ENCODE results near the gene USP38.
"Not testable (repeated sequence)": the region's sequence is repeated elsewhere in the genome, so short reads cannot be mapped to it uniquely, and the experiment has no call there.

USP38 gene

DNA sequence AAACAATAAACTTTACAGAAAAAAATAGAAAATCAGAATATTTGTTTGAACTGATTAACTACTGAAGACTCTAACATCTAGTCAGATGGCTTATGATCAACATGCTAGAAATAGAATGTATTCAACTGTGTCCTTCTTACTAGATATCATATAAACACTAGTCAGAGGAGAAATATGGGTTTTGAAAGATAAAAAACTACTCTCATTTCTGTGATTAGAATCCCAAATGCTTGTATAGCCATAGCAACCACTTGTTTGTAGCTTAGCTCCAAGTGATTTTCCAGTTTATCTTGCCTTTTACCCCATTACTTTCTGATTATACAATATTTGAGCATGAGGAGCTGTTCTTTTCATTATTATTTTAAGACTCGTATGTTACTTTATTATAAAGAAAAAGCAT, 31.2 kb downstream of the USP38 start:
- no peak for DNase-seq (ENCODE audit: low spot score)

DNA sequence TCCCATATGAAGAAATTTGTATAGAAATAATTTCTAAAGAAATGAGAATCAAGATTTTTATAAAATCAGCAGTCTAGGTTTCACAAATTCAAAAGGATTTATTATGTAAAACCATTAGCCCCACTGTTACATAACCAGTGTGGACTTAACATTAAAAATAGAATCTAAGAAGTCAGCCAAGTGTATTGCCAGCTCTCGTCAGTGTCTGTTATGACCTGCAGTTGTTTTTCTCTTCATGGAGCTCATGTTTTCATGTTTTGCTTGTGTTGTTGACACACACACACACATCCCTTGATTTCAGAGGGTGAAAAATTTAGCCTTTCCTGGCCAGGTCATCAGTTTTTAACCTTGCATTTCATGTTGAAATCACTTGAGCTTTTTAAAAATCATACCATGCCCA, 39.5 kb downstream of the USP38 start:
- no peak for DNase-seq (ENCODE audit: low spot score)

DNA sequence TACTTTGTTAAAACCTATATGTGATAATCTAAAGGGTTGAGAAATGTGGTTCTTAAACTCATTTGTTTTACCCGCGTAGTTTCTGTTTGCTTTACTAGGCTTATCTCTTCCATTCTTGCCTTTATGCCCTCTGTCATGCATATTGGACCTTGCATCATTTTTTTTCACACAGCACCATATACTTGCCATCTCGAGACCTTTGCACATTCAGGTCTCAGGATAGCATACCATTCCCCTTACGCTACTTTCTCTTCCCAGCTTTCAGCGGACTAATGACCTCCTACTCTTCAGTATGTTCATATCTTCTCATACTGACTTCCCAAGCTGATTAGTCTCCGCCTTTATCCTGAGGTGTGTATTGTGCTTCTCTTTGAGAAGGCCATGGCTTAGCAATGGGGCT, 40.5 kb downstream of the USP38 start:
- DNase-seq (ENCODE audit: low spot score): no peak

DNA sequence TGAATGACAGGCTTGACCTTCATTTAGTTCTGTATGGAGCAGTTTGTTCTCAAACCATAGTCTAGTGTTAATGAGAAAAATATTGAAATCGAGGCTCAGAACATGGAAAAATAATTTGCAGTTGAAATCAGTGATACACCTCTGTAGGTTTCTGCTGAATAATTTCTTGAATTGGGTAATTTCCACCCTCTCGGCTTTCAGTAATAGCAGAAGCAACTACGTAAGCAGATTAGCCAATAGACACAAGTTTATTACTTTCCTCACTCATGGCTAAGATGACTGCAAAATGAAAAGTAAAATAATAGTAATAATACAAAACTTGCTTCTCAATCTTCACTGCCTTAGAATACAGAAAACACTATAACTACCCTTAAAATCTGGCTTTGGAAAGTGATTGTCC, 46.0 kb downstream of the USP38 start:
- no peak for DNase-seq (ENCODE audit: low spot score)

DNA sequence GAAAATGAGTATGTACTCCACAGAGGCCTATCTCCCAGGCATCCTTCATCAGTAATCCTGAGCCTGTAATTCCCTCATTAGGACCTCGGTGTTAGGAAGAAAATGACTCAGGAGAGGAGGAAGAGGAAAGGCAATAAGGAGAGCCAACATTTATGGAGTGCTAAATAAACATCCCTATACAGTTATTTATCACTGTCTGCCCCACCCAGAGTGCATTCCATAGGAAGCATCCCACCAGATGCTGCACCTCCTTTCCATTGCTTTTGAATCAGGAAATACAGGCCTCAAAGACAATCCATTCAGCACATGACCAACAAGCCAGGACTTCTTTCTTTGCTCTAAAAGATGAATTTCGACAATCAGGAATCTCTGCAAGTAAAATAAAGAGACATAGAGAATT, 47.6 kb downstream of the USP38 start:
- DNase-seq (ENCODE audit: low spot score): no peak

DNA sequence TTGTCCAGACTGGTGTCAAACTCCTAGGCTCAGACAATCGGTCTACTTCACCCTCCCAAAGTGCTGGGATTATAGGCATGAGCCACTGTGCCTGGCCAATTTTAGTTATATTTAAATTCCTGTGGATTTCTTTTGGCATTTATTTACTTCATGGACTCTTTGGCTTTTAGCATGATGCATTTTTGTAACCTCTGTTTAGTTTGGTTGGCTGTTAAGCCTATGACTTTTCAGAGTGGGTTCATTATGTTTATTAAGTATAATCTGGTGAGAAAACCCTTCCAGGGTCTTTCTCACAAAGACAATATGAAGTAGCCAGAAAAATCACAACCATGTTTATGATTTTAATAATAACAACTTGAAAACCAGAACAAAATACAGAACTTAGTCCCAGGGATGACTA, 49.4 kb downstream of the USP38 start:
- no peak for DNase-seq (ENCODE audit: low spot score)

DNA sequence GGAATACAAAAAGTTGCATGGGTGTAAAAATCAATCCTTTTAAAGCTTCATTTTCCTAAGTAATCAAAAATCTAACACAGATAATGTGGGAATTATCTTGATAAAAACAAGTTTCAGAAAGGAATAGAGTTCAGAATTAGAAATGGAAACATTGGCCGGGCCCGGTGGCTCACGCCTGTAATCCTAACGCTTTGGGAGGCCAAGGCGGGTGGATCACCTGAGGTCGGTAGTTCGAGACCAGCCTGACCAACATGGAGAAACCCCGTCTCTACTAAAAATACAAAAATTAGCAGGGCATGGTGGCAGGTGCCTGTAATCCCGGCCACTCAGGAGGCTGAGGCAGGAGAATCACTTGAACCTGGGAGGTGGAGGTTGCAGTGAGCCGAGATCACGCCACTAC, 52.5 kb downstream of the USP38 start:
- DNase-seq (ENCODE audit: low spot score): not testable (repeated sequence)

DNA sequence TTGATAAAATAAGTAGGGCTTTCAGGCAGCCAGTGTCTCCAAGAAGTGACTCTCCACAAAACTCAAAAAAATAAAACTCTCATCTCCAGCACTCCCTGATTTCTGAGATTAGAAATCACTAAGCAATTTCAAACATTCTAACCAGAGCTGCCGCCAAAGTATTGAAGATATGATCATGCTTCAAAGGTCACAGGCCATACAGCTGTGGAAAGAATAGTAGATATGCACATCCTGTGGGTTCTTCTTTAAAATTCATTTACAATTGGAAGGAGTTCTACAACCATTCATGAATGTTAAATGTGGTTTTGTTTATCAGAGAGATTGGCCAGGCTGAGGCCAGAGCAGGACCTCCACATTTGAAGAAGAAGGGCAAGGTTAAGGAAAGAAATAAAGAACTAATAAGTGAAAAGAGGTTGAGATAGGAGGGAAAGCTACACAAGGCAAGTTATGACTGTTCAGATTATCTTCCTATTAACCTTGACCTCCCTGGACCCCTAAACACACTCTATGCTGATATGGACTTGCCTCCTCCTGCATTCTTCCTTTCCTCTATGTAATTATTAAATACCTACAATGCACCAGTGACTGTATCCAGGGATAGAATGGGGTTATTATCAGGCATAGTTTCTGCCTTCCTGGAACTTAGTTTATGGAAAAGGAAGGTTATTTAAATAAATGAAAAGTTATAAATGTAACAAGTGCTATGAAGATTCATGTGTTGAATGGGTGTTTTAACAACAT, 56.4 kb downstream of the USP38 start:
- no peak for DNase-seq (ENCODE audit: low spot score)

DNA sequence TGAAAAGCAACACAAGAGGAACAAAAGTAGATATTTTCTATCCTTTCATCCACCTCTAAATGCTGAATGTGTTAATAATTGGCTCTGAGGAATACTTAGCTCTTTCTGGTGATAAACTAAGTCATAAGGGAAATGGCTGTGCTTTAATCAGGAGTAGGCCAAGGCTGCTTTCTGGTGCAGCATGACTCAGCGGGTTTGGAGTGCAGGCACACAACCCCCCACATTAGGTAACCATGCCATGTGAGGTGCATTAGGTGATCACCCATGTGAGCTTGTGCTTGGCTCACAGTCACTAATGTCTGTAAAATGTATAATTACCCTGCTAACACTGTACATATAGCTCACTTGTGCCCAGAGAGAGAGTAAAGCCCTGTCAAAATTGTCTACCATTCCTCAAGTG, 57.2 kb downstream of the USP38 start:
- no peak for DNase-seq (ENCODE audit: low spot score)

DNA sequence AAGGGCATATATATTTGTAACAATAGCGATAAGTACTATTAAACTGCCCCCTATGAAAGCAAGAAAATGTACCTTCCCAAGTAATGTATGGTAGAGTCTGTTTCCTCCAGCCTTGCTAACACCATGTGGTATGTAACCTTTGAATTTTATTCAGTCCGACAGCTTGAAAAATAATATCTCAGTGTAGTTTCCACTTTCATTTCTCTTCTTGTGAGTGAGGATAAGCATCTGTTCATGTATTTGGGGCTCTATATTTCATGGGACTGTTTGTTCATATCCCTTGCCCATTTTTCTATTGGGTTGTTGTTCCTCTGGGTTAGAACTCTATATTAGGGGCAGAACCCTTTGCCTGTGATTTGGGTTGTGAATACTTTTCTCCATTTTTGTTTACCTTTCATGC, 58.3 kb downstream of the USP38 start:
- no peak for DNase-seq (ENCODE audit: low spot score)

DNA sequence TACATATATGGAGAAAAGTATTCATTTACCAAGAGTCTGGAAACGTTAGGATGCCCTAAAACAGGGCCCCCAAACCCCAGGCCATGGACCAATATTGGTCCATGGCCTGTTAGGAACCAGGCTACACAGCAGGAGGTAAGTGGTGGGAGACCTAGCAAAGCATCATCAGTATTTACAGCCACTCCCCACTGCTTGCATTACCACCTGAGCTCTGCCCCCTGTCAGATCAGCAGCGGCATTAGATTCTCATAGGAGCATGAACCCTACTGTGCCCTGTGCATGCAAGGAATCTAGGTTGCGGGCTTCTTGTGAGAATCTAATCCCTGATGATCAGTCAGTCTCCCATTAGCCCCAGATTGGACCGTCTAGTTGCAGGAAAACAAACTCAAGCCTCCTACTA, 62.3 kb downstream of the USP38 start:
- no peak for DNase-seq (ENCODE audit: low spot score)

DNA sequence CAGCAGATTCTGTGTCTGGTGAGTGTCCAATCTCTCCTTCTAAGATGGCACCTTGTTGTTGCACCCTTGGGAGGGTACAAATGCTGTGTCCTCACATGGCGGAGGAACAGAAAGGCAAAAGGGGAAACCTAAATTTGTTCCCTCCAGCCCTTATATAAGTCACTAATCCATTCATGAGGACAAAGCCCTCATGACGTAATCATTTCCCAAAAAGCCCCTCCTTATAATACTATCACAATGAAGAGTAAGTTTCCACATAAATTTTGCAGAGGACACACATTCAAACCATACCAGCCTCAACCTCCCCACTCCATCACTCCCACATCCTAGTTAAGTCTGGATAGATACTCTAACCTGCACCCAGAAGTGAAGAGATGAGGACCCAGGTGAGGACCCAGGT, 63.1 kb downstream of the USP38 start:
- no peak for DNase-seq (ENCODE audit: low spot score)

DNA sequence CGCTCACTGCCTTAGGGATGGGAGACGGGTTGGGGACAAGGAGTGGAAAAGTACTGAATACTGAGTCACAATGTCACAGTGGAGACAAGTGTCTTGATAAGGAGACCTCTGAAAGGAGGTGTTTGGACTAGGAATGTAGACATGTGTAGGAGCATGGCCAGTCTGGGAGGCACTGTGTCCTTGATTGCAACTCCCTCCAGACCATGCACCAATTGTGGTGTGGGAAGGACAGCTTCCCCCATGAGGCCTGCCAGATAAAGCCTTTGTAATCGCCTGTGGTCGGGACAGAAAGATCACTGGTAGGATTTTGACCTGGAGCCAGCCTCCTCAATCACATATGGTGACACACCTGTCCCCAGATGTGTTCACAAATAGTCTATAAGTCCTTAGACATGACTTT, 64.1 kb downstream of the USP38 start:
- no peak for DNase-seq (ENCODE audit: low spot score)

DNA sequence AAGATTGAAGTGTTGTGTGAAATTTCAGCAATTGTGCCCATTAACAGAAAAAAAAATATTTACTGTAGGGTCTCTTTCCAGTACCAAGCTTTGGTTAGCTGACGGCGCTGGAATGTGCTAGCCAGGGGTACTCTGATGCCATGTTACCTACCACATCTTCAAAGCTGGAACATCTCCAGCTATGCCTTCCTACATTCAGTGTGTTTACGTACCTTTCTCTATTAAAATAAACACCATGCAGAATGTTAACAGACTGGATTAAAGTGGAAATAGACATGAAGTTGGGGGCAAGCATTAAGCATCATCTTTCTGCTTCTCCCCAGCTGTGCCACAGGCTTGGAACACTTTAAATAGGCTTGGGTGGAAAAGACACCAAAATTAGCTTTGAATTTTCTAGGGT, 65.9 kb downstream of the USP38 start:
- no peak for DNase-seq (ENCODE audit: low spot score)

DNA sequence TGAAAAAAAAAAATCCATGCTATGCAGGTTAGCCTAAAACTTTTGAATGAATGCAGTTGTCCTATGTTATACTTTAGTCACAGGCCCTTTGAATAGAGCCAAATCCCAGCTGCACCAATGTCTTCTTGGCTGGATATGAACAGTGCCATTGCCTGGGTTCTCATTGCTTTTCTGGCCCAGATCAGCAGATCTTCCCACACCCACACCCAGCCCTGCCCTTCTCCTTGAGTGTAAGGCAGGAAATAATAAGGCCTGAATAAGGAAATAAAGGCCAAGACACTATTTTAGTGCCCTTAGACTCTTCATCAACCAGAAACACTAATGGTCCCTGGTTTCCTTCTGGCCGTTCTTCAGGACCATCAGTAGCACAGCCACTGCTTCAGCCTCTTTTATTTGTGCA, 66.6 kb downstream of the USP38 start:
- DNase-seq (ENCODE audit: low spot score): no peak

DNA sequence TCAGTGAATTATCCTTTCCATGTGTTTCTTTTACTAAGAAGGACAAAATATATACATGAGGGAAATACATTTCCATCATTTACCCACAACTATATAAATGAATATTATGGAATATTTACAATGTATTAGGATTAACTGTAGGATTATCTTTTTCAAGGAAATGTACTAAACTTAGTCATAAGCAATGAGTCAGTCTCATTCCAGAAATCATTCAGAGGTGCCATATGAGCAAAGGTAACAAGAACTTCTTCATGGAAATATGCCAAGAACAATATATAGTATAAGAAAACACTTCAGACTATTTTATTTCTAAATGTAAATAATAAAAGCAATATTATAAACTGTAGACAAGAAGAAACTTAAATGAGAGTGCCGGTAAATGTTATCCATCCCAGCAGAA, 67.1 kb downstream of the USP38 start:
- no peak for DNase-seq (ENCODE audit: low spot score)

DNA sequence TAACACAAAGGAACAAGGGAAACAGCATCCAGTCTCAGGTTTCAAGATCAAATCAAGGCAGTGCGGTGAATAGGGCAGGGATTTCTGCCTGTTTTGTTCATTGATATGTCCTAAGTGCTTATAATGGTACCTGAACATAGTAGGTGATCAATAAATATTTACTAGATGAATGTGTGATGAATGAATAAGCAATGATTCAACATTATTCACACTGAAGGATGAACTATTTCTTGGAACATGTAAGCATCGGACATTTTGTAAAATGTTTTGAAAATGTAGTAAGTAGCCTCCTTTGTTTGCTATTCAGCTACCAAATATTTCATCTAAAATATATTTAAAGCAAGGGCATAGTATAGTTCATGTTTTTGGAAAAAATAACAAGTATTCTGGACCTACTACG, 67.8 kb downstream of the USP38 start:
- DNase-seq (ENCODE audit: low spot score): no peak

DNA sequence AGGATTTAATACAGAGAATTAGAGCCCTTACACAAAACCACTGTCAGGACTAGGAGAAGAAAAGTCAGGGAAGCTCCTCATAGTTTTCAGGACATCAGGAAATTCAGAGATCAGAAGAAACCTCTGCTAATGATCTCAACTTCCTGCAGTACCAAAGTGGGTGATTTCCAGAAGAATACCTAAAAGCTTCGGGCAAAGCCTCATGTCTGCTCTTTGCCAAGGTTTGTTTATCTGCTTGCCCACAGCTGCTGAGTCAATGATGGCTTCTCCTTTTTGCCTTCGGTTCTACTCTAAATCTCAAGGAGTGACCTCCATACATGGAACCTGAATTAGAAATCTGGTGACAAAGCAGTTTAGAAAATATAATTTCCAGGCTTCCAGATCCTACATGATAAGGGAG, 68.4 kb downstream of the USP38 start:
- no peak for DNase-seq (ENCODE audit: low spot score)

DNA sequence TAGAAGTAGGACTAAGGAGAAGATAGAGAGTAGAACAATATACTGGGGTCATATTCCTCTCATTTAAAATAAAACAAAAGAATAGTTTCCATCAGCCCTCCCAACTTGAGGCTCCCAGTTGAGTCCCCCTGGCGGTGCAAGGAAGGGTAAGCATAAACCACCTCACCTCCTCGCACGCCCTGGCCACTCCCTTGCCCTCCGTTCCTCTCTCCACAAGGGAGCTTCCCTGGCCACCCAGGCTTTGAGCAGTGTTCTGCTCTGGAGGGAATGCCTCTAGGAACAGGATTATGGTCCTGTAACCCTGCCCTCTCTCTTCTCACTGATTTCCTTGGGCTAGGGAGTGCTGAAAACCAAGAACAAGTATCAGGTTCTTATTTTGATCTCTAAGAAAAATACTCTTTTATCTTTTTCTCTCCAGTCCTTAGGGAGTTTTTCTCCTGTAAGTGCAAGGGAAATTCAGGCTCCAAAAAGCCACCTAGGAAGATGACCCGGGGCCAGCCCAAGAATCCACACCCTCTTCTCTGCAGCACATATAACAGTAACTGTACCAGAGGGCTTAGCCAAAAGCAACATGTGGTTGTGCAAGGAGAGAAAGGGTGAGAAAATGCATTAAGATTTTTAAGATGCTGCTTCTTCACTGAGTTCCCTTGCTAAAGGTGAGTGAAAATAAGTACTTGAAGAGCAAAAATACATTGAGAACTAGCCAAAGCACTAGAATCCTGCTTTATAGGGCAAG, 69.9 kb downstream of the USP38 start:
- DNase-seq (ENCODE audit: low spot score): no peak

DNA sequence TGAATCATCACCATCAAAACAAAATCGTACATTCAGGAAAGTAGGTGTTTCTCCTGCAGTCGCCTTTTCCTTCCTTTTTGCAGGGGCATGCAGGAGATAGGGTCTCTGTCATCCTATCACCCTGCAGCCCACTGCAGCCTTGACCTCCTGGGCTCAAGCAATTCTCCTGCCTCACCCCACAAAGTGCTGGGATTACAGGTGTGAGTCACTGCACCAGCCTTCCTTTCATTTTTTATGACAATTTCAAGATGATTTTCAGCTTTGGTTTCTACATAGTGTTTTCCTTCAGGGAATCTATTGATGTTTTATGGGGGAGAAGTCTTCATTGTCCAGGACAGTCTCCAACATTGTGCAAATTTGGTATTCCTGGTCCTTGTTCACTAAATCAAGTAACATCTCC, 71.7 kb downstream of the USP38 start:
- no peak for DNase-seq (ENCODE audit: low spot score)

DNA sequence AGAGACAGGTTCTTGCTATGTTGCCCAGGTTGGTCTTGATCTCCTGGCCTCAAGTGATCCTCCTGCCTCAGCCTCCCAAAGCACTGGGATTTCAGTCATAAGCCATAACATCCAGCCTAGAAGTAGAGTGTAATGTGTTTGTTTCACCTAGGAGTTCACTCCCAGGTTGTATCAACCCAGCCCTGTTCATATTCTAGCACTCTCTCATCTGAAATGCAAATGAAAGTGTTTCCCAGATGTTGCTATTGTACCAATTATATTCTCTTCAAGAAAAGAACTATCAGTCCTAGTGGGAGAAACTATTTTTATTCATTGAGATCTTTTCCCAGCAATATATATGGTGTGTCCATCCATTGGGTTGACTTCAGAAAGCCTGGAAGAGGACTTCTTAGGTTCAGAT, 72.6 kb downstream of the USP38 start:
- DNase-seq (ENCODE audit: low spot score): no peak

DNA sequence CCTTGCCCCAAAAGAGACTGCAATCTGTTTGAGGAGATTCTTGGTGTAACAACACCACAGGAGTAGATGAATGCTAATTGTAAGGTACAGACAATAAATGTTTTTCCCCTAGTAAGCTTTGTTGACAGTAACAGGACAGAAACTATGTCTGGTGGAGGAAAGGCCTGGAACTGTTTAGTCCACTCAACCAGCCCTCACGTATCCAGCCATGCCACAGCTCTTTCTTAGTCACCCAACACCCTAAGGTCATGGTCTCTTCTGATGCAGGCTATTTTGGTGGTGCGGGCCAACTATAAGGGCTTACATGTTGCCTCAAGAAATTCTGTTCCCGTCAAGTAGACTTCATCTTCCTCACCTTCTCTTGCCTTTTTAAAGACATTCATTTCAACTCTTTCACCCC, 76.0 kb downstream of the USP38 start:
- DNase-seq (ENCODE audit: low spot score): no peak

DNA sequence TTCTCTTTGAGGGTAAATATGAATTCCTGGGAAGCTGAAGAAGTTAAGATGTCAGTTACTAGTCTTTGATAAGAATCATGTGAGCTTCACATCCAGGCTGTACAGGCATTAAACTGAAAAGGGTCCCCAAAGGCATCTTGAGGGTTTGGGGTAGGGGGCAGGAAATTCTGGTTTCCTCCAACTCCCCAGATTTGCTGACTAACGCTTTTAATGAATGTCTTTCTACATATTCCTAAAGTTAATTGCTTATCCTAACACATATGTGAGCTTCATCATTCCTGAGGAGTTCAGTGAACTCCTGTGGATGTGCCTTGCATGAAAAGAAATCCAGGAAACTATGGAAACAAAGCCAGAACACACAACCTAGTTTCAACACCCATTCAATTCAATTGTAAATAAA, 78.1 kb downstream of the USP38 start:
- no peak for DNase-seq (ENCODE audit: low spot score)

DNA sequence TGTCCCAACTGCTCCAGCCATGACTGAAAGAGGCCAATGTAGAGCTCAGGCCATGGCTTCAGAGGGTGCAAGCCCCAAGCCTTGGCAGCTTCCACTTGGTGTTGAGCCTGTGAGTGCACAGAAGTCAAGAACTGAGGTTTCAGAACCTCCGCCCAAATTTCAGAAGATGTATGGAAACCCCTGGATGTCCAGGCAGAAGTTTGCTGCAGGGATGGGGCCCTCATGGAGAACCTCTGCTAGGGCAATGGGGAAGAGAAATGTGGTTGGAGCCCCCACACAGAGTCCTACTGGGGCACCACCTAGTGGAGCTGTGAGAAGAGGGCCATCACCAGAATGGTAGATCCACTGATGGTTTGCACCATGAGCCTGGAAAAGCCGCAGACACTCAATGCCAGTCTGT, 83.0 kb downstream of the USP38 start:
- DNase-seq (ENCODE audit: low spot score): not testable (repeated sequence)

Data from AG08395 (cell line).